ENCODE measurements around the gene TECR.
"Not testable (repeated sequence)": the region's sequence is repeated elsewhere in the genome, so short reads cannot be mapped to it uniquely, and the experiment has no call there.

DNA sequence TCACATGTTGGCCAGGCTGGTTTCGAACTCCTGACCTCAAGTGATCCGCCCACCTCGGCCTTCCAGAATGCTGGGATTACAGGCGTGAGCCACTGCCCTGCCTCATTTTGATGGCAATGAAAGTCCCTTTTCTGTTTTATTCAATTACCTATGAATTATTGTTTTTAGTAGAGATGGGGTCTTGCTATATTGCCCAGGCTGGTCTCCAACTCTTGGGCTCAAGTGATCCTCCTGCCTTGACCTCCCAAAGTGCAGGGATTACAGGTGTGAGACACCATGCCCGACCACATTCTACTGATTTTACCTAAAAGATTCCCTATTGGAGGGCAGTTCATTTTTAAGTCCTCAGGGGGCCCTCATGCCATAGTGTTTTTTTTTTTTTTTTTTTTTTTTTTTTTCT is 12.6 kb downstream of the TECR start:
- TF ChIP-seq, protein P1, sequence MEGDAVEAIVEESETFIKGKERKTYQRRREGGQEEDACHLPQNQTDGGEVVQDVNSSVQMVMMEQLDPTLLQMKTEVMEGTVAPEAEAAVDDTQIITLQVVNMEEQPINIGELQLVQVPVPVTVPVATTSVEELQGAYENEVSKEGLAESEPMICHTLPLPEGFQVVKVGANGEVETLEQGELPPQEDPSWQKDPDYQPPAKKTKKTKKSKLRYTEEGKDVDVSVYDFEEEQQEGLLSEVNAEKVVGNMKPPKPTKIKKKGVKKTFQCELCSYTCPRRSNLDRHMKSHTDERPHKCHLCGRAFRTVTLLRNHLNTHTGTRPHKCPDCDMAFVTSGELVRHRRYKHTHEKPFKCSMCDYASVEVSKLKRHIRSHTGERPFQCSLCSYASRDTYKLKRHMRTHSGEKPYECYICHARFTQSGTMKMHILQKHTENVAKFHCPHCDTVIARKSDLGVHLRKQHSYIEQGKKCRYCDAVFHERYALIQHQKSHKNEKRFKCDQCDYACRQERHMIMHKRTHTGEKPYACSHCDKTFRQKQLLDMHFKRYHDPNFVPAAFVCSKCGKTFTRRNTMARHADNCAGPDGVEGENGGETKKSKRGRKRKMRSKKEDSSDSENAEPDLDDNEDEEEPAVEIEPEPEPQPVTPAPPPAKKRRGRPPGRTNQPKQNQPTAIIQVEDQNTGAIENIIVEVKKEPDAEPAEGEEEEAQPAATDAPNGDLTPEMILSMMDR (IDR thresholded peaks at IDR 0.05), result not testable (repeated sequence)
- not testable (repeated sequence) for TF ChIP-seq POLR2A, POLR2AphosphoS5 (IDR thresholded peaks at IDR 0.05)
